H9 (cell line): Measurements from ENCODE around the gene COL18A1. TPM values are rescaled to one million over a fixed set of nuclear protein-coding genes. Genes with fewer than 3 reads are reported as not detected.

Experiments
- DNase-seq: peaks from one replicate; pipeline ENCODE4 v3.0.0-alpha.2; 2017
- H2AFZ ChIP-seq: one replicate; pipeline ENCODE4 v1.6.1; 2013; ENCODE audit warnings: mild to moderate bottlenecking, low read length, control low read depth, moderate library complexity
- H2AK5ac ChIP-seq: 2 replicates; pipeline ENCODE4 v1.6.1; 2013; ENCODE audit warnings: low read length, control low read depth, mixed read lengths; ENCODE audit not compliant: insufficient read length
- H2BK120ac ChIP-seq: one replicate; pipeline ENCODE4 v1.6.1; 2013; ENCODE audit warnings: low read depth, mild to moderate bottlenecking, low read length, control low read depth, inconsistent platforms; ENCODE audit not compliant: poor library complexity, severe bottlenecking
- H2BK12ac ChIP-seq: 2 replicates; pipeline ENCODE4 v1.6.1; 2013; ENCODE audit warnings: low read length, control low read depth, mixed read lengths, low read depth; ENCODE audit not compliant: insufficient read length
- H2BK15ac ChIP-seq: 2 replicates; pipeline ENCODE4 v1.6.1; 2013; ENCODE audit warnings: low read depth, low read length, control low read depth
- H2BK20ac ChIP-seq: one replicate; pipeline ENCODE4 v1.6.1; 2013; ENCODE audit warnings: low read depth, mild to moderate bottlenecking, low read length, control low read depth, inconsistent platforms; ENCODE audit not compliant: poor library complexity, severe bottlenecking
- H2BK5ac ChIP-seq: 2 replicates; pipeline ENCODE4 v1.6.1; 2013; ENCODE audit warnings: low read length, control low read depth, mixed read lengths; ENCODE audit not compliant: insufficient read length
- H3K14ac ChIP-seq: 2 replicates; pipeline ENCODE4 v1.6.1; 2013; ENCODE audit warnings: low read length, control low read depth; ENCODE audit not compliant: insufficient read depth
- H3K18ac ChIP-seq: 2 replicates; pipeline ENCODE4 v1.6.1; 2013; ENCODE audit warnings: low read depth, mild to moderate bottlenecking, mixed read lengths, low read length, control low read depth; ENCODE audit not compliant: insufficient read length
- H3K23ac ChIP-seq: 2 replicates; pipeline ENCODE4 v1.6.1; 2013; ENCODE audit warnings: low read length, control low read depth, mixed read lengths, low read depth; ENCODE audit not compliant: insufficient read length
- H3K23me2 ChIP-seq: 2 replicates; pipeline ENCODE4 v1.6.1; 2013; ENCODE audit warnings: low read depth, mild to moderate bottlenecking, mixed read lengths, low read length, control low read depth; ENCODE audit not compliant: insufficient read length, poor library complexity, severe bottlenecking
- H3K27ac ChIP-seq: 2 replicates; pipeline ENCODE4 v1.5.1; 2013; ENCODE audit warnings: low read length, control low read depth, mixed read lengths, low read depth; ENCODE audit not compliant: insufficient read length
- H3K27me3 ChIP-seq: 2 replicates; pipeline ENCODE4 v1.6.1; 2013; ENCODE audit warnings: low read length, control low read depth, inconsistent platforms; ENCODE audit not compliant: insufficient read depth
- H3K4ac ChIP-seq: 2 replicates; pipeline ENCODE4 v1.6.1; 2013; ENCODE audit warnings: low read depth, mild to moderate bottlenecking, control low read depth, inconsistent platforms, low read length, moderate library complexity
- H3K4me1 ChIP-seq: 2 replicates; pipeline ENCODE4 v1.6.1; 2013; ENCODE audit warnings: low read length, control low read depth, inconsistent platforms; ENCODE audit not compliant: insufficient read depth
- H3K4me2 ChIP-seq: 2 replicates; pipeline ENCODE4 v1.6.1; 2013; ENCODE audit warnings: low read length, control low read depth, mixed read lengths; ENCODE audit not compliant: insufficient read length, insufficient read depth
- H3K56ac ChIP-seq: 2 replicates; pipeline ENCODE4 v1.6.1; 2013; ENCODE audit warnings: low read depth, mild to moderate bottlenecking, mixed read lengths, low read length, control low read depth; ENCODE audit not compliant: insufficient read length
- H3K79me1 ChIP-seq: 2 replicates; pipeline ENCODE4 v1.6.1; 2013; ENCODE audit warnings: low read depth, mild to moderate bottlenecking, moderate library complexity, low read length, control low read depth, inconsistent platforms; ENCODE audit not compliant: insufficient read depth, poor library complexity, severe bottlenecking
- H3K79me2 ChIP-seq: 2 replicates; pipeline ENCODE4 v1.6.1; 2013; ENCODE audit warnings: low read length, control low read depth, inconsistent platforms; ENCODE audit not compliant: insufficient read depth
- H3K9ac ChIP-seq: 2 replicates; pipeline ENCODE4 v1.6.1; 2013; ENCODE audit warnings: low read length, control low read depth, mixed read lengths; ENCODE audit not compliant: insufficient read length; ENCODE audit errors: extremely low read depth
- H3K9me3 ChIP-seq: one replicate; pipeline ENCODE4 v1.6.1; 2013; ENCODE audit warnings: low read depth, low read length, inconsistent platforms; ENCODE audit not compliant: control insufficient read depth
- H3T11ph ChIP-seq: one replicate; pipeline ENCODE4 v1.6.1; 2013; ENCODE audit warnings: mild to moderate bottlenecking, low read length, control low read depth, inconsistent platforms
- H4K20me1 ChIP-seq: one replicate; pipeline ENCODE4 v1.6.1; 2013; ENCODE audit not compliant: control insufficient read depth, insufficient read length, insufficient read depth
- H4K5ac ChIP-seq: 2 replicates; pipeline ENCODE4 v1.6.1; 2013; ENCODE audit warnings: low read depth, mild to moderate bottlenecking, mixed read lengths, low read length, control low read depth; ENCODE audit not compliant: insufficient read length
- H4K8ac ChIP-seq: replicated peaks from 2 replicates; pipeline ENCODE4 v1.6.1; 2013; ENCODE audit warnings: low read length, control low read depth, mixed read lengths, low read depth; ENCODE audit not compliant: insufficient read length
- H4K91ac ChIP-seq: 2 replicates; pipeline ENCODE4 v1.6.1; 2013; ENCODE audit warnings: low read depth, mild to moderate bottlenecking, moderate library complexity, mixed read lengths, low read length, control low read depth; ENCODE audit not compliant: insufficient read length
- H3K27ac Mint-ChIP-seq, 3 experiments: 2 replicates in 2 of 3; 3 replicates in 1 of 3; pipeline ENCODE4 v1.8.0; 2020 to 2021; ENCODE audit warnings: mixed read lengths in 3 of 3, mild to moderate bottlenecking in 1 of 3, moderate library complexity in 1 of 3
- H3K27me3 Mint-ChIP-seq: 2 replicates; pipeline ENCODE4 v1.8.0; 2021; ENCODE audit warnings: low read depth, mild to moderate bottlenecking, moderate library complexity, mixed read lengths
- H3K36me3 Mint-ChIP-seq, 3 experiments: 2 replicates in 2 of 3; 3 replicates in 1 of 3; pipeline ENCODE4 v1.8.0; 2020 to 2021; ENCODE audit warnings: low read depth in 3 of 3, mixed read lengths in 3 of 3; ENCODE audit not compliant: insufficient read depth in 1 of 3
- H3K4me1 Mint-ChIP-seq, 2 experiments: 2 replicates each; pipeline ENCODE4 v1.8.0; 2020; ENCODE audit warnings: mixed read lengths in 2 of 2
- H3K4me3 Mint-ChIP-seq, 2 experiments: 2 replicates in 1 of 2; 3 replicates in 1 of 2; pipeline ENCODE4 v1.8.0; 2020 to 2021; ENCODE audit warnings: mild to moderate bottlenecking in 2 of 2, mixed read lengths in 2 of 2, moderate library complexity in 1 of 2
- H3K9me3 Mint-ChIP-seq, 2 experiments: 2 replicates in 1 of 2; 3 replicates in 1 of 2; pipeline ENCODE4 v1.8.0; 2020; ENCODE audit warnings: mild to moderate bottlenecking in 2 of 2, mixed read lengths in 2 of 2, moderate library complexity in 1 of 2
- WGBS: extraction: QIAGEN DNeasy Blood & Tissue Kit; methylation state at CpG from one replicate; pipeline ENCODE4 v1.1.7; 2013; ENCODE audit warnings: missing lambda C conversion rate, low lambda C conversion rate, mixed read lengths; ENCODE audit not compliant: insufficient read length; ENCODE audit errors: extremely low coverage; 5-methylcytosine and 5-hydroxymethylcytosine counted together
- total RNA-seq: library from RNA; stranded (reverse); gene quantifications from 2 replicates; pipeline ENCODE4 v1.2.1, GENCODE V29; 2021
- TF ChIP-seq, protein P1 (sequence below): fragments of 200-600 bp; sonication (generic); conservative IDR thresholded peaks from 3 replicates; pipeline ENCODE4 v1.8.0; 2021; ENCODE audit warnings: antibody characterized with exemption, mild to moderate bottlenecking

The COL18A1 gene
- total RNA-seq, 1 experiment from 2014 or later: 232 TPM

DNA sequence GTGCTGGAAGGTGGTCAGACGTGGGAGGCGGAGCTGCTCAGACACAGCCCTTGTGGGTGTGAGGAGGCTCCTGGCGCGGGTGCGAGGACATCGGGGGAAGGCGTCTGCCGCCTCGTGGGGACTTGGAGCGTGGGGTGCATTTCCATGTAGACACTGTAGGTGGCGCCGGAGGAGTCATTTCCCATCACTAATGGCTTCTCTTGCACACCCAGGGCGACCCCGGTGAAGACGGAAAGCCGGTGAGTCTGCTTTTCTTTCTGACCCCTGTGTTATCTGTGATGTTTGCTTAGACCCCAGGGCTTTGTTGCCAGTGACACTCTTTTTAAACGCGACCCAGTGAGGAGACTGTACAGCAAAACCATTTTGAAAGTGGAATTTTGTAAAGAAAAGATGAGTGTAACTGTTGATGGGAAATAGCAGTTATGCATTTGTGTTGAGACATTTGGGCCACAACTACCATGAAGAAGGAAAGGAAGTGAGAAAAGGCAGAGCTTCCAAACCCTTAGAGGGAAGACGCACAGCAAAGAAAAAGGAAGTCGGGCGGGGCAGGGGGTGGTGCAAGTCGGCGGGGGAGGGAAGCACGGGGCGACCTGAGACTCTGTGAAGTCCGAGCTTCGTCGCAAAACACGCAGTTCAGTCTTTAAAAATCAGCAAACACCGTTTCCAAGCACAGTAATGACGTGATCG lies 73.3 kb downstream of the COL18A1 start:
- Histone ChIP-seq H4K8ac (no peak overlapping the region), H2BK12ac (no peak overlapping the region), H3T11ph (no peak overlapping the region), H2AFZ (no peak overlapping the region), H4K20me1 (no peaks in the 10 kb centered on the region), H2AK5ac (no peak overlapping the region), H2BK15ac (no peak overlapping the region), H3K18ac (no peak overlapping the region), H3K27me3 (no peaks in the 10 kb centered on the region), H3K23ac (no peak overlapping the region), H2BK5ac (no peak overlapping the region), H2BK120ac (no peak overlapping the region), H3K79me1 (no peaks in the 10 kb centered on the region), H2BK20ac (no peak overlapping the region), H3K9me3 (no peaks in the 10 kb centered on the region), H3K4ac (no peak overlapping the region), H4K91ac (no peak overlapping the region), H3K4me1 (no peaks in the 10 kb centered on the region), H3K79me2 (no peaks in the 10 kb centered on the region; the same call in 1 of the 2 replicates), H3K27ac (no peak overlapping the region), H3K14ac (no peak overlapping the region), H3K56ac (no peak overlapping the region), H3K4me2 (no peak overlapping the region), H3K9ac (no peak overlapping the region), H4K5ac (no peak overlapping the region), H3K23me2 (no peaks in the 10 kb centered on the region)
- no CpG with 5 or more reads among the region's 32 CpGs for WGBS
- Mint-ChIP-seq H3K9me3 (peaks cover 0 to 2% of the 10 kb centered on the region in 2 experiments; a peak in 2 of 5 replicates), H3K4me3 (no peak overlapping the region), H3K27ac (peak overlapping the region; percentile 7 to 92 (median 65); a peak in 6 of 7 replicates), H3K36me3 (peaks cover 30 to 71% (median 44%) of the 10 kb centered on the region in 3 experiments; a peak in 6 of 7 replicates), H3K4me1 (no peaks in the 10 kb centered on the region), H3K27me3 (no peaks in the 10 kb centered on the region; the same call in 1 of the 2 replicates)
- TF ChIP-seq, protein P1, sequence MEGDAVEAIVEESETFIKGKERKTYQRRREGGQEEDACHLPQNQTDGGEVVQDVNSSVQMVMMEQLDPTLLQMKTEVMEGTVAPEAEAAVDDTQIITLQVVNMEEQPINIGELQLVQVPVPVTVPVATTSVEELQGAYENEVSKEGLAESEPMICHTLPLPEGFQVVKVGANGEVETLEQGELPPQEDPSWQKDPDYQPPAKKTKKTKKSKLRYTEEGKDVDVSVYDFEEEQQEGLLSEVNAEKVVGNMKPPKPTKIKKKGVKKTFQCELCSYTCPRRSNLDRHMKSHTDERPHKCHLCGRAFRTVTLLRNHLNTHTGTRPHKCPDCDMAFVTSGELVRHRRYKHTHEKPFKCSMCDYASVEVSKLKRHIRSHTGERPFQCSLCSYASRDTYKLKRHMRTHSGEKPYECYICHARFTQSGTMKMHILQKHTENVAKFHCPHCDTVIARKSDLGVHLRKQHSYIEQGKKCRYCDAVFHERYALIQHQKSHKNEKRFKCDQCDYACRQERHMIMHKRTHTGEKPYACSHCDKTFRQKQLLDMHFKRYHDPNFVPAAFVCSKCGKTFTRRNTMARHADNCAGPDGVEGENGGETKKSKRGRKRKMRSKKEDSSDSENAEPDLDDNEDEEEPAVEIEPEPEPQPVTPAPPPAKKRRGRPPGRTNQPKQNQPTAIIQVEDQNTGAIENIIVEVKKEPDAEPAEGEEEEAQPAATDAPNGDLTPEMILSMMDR: peak; percentile 78
- DNase-seq: peak; percentile 84
